Colonic mucosa (tissue), 4 donors: ENCODE results near the gene MLYCD. TPM values are rescaled to one million over a fixed set of nuclear protein-coding genes. Genes with fewer than 3 reads are reported as not detected.

Experiments used
- DNase-seq: peaks from one replicate; pipeline ENCODE4 v3.0.0-alpha.2; 2020
- H3K27ac ChIP-seq: fragments of 200-600 bp; one replicate; pipeline ENCODE4 v1.8.0; 2021
- H3K27me3 ChIP-seq: fragments of 200-600 bp; one replicate; pipeline ENCODE4 v1.8.0; 2021
- H3K36me3 ChIP-seq: fragments of 200-600 bp; one replicate; pipeline ENCODE4 v1.8.0; 2021
- H3K4me1 ChIP-seq: fragments of 200-600 bp; one replicate; pipeline ENCODE4 v1.8.0; 2021; ENCODE audit warnings: mild to moderate bottlenecking
- H3K4me3 ChIP-seq: fragments of 200-600 bp; one replicate; pipeline ENCODE4 v1.8.0; 2021
- H3K9ac ChIP-seq, 2 donors: one replicate each; pipeline ENCODE4 v1.7.0; 2013; ENCODE audit warnings: control low read depth in 2 of 2, low read depth in 2 of 2, low read length in 2 of 2
- H3K9me3 ChIP-seq: fragments of 200-600 bp; one replicate; pipeline ENCODE4 v1.8.0; 2021
- CTCF ChIP-seq: fragments of 200-600 bp; IDR thresholded peaks from one replicate; pipeline ENCODE4 v1.8.0; 2022; ENCODE audit warnings: antibody characterized with exemption, mild to moderate bottlenecking
- intact Hi-C: fragments of 100-400 bp; cut with DNase I; formaldehyde crosslinking; loops from one replicate; pipeline ENCODE4 v1.14.1; 2022
- total RNA-seq, 2 donors: library from RNA; stranded (reverse); fragmentation: NEBNext Ultra II Directional in 1 of 2; extraction: Animal tissue kit (Norgen Biotek cat#: 25700) in 1 of 2; gene quantifications; one replicate each; pipeline ENCODE4 v1.2.1, GENCODE V29; 2021
- donor health status: healthy.
- donor health status: DM: no; HTN: no; CAD: no.
- donor health status: DM: no; HTN: no; CAD: no.

MLYCD gene
- 10 to 100 TPM in 1 of 2 donors, 1 to 10 TPM in 1; 5.5 to 10.6 TPM for total RNA-seq

GRCh38 chr16:83898463-83899271 is at the start of gene MLYCD:
TSS of gene MLYCD (plus strand) at chr16:83899115. CDS start at chr16:83899145, 30 bp downstream.
- intact Hi-C loops, result no loop called here
- H3K4me3 ChIP-seq, result peak within 1 kb of the TSS; percentile 82
- H3K27ac ChIP-seq, result peak within 1 kb of the TSS; percentile 84
- no peaks in the 10 kb centered on the region for H3K36me3 ChIP-seq
- DNase-seq, result peak; percentile 87
- TF ChIP-seq CTCF, result no peak
- H3K9ac ChIP-seq, result peak within 1 kb of the TSS; percentile 75 to 96
- no peaks in the 10 kb centered on the region for H3K9me3 ChIP-seq
- H3K27me3 ChIP-seq, result no peaks in the 10 kb centered on the region
- H3K4me1 ChIP-seq, result peaks cover 5% of the 10 kb centered on the region

GRCh38 chr16:83849421-83849820 is 49.5 kb upstream of the MLYCD start:
- Histone ChIP-seq H3K36me3 (no peaks in the 10 kb centered on the region), H3K9ac (no peak overlapping the region), H3K27me3 (no peaks in the 10 kb centered on the region), H3K4me3 (no peak overlapping the region), H3K27ac (no peak overlapping the region), H3K4me1 (no peaks in the 10 kb centered on the region), H3K9me3 (no peaks in the 10 kb centered on the region)
- intact Hi-C loops, result no loop called here
- no peak for DNase-seq
- no peak for TF ChIP-seq CTCF

GRCh38 chr16:83850947-83851346 is 48.0 kb upstream of the MLYCD start:
- Histone ChIP-seq H3K9ac (no peak overlapping the region), H3K27me3 (no peaks in the 10 kb centered on the region), H3K9me3 (no peaks in the 10 kb centered on the region), H3K27ac (no peak overlapping the region), H3K4me1 (no peaks in the 10 kb centered on the region), H3K4me3 (no peak overlapping the region), H3K36me3 (no peaks in the 10 kb centered on the region)
- intact Hi-C loops, result no loop called here
- no peak for TF ChIP-seq CTCF
- DNase-seq, result no peak

GRCh38 chr16:83851473-83851872 is 47.4 kb upstream of the MLYCD start:
- H3K4me3 ChIP-seq, result no peak overlapping the region
- H3K4me1 ChIP-seq, result no peaks in the 10 kb centered on the region
- H3K9ac ChIP-seq, result no peak overlapping the region
- intact Hi-C loops, result no loop called here
- H3K27me3 ChIP-seq, result no peaks in the 10 kb centered on the region
- no peak overlapping the region for H3K27ac ChIP-seq
- no peak for DNase-seq
- no peaks in the 10 kb centered on the region for H3K9me3 ChIP-seq
- no peak for TF ChIP-seq CTCF
- no peaks in the 10 kb centered on the region for H3K36me3 ChIP-seq

GRCh38 chr16:83852774-83853173 is 46.1 kb upstream of the MLYCD start:
- Histone ChIP-seq H3K4me3 (no peak overlapping the region), H3K9ac (no peak overlapping the region), H3K9me3 (no peaks in the 10 kb centered on the region), H3K4me1 (no peaks in the 10 kb centered on the region), H3K36me3 (no peaks in the 10 kb centered on the region), H3K27ac (no peak overlapping the region), H3K27me3 (no peaks in the 10 kb centered on the region)
- TF ChIP-seq CTCF, result no peak
- intact Hi-C loops, result no loop called here
- no peak for DNase-seq
